GM04504 (cell line): Measurements from ENCODE around the gene RSAD1.
A peak's percentile ranks its signal among the peaks of the same experiment; 100 is the strongest.

ENCODE experiments used
- DNase-seq: peaks from one replicate; pipeline ENCODE4 v3.0.0-alpha.2; 2012; ENCODE audit warnings: low read depth

The RSAD1 gene

DNA sequence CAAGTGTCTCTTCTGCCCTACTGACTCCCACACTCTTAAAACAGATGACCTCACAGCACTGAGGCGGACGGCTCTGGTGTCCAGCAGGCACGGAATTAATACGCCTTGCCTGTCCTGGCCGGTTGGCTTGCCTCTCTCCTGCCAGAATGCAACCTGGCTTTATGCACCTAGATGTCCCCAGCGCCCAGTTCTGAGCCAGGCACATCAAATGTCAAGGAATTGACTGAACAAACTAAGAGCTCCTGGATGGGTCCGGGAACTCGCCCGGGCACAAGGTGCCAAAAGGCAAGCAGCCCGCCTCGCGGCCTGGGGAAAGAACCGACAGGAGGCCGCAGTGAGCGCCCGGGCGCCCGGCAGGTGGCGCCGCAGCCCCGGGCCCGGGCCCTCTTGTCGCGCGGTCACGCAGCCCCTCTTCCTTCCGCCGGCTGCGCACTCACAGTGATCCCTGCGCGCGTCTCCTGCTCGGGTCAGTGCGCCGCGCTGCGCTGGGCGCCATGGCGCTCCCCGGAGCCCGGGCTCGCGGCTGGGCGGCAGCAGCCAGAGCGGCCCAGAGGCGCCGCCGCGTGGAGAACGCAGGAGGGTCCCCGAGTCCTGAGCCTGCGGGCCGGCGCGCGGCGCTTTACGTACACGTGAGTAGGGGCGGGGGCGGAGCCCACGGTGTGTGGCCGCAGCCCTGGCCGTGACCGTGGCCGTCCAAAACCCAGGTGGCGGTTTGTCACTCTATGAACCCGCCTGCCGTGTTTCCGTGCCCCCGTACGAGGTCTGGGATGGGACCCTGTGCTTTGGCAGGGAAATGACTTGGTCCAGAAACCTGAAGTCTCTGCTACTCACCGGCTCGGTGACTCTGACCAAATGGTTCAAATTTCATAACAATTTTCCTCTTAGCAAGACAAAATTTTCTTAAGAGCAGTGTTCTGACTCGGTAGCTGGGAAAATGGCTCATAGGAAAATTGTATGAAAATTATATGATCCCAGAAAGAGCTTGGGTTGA, at the start of gene RSAD1:
TSS of gene RSAD1 (plus strand) at position 470 of the 991 bp plus-strand sequence. CDS start at position 495, 25 bp downstream.
- peak; percentile 75 for DNase-seq

GRCh38 chr17:50429793-50430192, 48.9 kb upstream of the RSAD1 start:
- no peak for DNase-seq

GRCh38 chr17:50430821-50431618, 47.6 kb upstream of the RSAD1 start:
- no peak for DNase-seq

- no peak for DNase-seq
Observed at GRCh38 chr17:50432125-50432762, 46.4 kb upstream of the RSAD1 start.

- DNase-seq, result no peak
Observed at GRCh38 chr17:50437409-50437808, 41.3 kb upstream of the RSAD1 start.

DNA sequence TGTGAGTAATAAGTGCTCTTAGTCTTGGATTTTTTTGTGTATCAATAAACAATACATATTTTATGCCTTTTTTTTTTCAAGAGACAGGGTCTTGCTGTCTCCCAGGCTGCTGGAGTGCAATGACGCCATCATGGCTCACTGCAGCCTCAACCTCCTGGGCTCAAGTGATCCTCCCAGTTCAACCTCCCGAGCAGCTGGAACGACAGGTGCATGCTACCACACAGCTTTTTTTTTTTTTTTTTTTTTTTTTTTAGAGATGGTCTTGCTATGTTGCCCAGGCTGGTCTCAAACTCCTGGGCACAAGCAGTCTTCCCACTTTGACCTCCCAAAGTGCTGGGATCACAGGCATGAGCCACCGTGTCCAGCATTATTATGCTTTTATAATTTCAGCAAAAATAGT, 39.7 kb upstream of the RSAD1 start:
- DNase-seq, result no peak

DNA sequence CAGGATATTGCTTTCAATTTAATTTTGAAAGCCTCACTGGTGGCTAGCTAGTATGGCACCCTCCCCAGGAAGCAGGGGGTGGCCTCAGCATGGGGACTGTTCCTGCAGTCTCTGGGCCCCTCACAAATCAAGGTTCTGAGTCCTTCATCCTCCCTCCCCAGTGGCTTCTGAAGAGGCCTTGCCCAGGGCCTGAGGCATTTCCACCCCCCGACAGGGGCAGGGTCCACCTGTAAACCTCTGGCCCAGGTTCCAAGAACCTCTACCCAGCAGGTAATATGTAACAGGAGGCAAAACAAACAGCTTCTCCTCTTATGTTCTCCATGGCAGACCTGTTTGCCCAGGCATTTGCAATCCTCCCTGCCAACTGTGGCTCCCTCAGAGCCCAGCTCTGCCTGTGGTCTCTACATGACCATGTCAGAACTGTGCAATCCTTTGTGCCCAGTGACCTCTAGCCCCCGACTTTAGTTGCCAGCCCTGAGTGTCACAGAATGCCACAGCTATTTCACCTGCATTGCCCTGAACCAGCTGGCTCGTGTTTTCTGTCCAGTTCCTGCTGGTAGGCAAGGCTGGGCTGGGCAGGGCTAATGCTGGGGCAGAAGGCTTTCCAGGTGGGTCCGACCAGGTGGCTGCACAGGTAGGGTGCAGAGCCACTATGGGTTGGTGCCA, 38.4 kb upstream of the RSAD1 start:
- DNase-seq, result no peak

DNA sequence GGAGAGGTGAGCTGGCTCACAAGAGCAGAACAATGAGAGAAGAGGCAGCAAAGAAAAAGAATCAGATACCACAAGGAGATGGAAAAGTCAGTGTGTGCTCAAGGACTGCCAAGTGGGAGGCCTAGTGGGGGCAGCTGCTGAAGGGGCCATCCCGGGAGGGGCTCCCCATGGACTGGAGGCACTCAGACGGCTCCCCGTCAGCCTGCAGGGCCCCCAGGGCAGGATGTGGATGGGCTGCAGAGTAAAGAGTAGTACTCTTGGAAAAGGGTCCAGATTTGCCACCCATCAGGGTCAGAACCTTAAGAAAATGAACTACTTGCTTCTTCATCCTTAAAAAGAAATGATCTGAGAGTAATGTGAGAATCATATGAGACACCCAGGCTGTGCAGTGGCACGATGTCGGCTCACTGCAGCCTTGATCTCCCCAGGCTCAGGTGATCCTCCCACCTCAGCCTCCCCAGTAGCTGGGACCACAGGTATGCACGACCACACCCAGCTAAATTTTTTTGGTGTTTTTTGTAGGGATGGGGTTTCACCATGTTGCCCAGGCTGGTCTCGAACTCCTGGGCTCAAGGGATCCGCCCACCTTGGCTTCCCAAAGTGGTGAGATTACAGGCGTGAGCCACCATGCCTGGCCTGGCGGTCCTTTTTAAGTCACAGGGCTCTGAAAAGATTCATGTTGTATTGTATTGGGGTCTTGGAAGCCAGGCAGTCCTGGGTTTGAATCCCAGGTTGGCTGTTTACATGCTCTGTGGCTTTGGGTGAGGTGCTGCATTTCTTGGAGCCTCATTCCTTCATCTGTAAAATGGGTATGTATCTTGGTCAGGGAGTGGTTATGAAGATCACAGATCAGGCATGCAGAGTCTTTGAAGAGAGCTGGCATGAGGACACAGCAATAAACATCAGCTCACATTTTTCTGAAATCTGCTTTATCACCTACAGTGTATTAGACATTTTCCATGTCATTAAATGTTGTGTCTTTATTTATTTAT, 37.5 kb upstream of the RSAD1 start:
- DNase-seq, result no peak

DNA sequence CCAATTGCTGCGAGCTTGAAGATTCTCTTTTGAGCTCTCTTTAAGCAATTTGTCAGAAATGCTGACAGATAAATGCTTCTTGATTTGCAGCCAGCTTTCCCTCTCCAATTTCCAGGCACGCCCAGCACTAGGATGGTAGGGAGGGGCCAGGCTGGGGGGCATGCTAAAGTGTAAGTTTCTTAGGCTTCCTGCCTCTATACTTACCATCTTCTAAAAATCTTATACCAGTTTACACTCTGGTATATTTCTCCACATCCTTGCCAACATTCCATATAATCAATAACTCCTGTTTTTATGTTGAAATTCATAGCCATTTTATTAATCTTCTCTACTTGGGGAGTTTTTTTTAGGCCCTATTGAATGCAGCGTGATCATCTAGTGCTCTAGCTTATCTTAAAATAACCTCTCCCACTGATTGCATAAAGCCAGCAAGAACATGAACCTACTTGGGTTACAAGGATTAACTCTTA, 35.1 kb upstream of the RSAD1 start:
- DNase-seq, result no peak

- DNase-seq, result no peak
Observed at GRCh38 chr17:50444841-50445715, 33.6 kb upstream of the RSAD1 start.

GRCh38 chr17:50445730-50446325, 32.8 kb upstream of the RSAD1 start:
- DNase-seq, result no peak

DNA sequence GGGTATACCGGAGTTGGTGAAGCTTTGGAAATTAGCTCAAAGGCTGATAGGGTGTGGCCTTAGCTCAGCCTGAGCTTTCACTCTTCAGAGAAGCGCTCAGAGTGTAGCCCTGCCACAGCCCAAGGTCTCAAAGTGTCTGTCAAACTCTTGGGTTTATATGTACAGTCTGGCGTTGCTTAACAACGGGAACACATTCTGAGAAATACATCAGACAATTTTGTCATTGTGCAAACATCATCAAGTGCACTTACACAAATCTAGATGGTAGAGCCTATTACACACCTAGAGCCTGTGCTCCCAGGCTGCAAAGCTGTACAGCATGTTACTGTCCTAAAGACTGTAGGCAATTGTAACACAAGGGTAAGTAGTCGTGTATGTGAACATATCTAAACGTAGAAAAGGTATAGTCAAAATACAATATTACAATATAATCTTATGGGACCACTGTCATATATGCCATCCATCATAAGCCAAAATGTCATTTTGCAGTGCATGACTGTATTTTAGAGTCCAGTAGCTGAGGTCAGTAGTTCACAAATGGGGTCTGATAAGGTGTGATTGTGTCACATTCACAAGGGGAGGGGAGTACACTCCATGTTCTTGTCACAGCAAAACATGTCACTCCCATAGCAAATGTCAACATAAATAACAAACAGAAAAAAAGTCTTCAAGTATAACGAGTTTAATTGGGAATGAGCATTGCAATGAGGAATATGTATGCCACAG, 30.6 kb upstream of the RSAD1 start:
- no peak for DNase-seq

- DNase-seq, result no peak
Observed at GRCh38 chr17:50448643-50449042, 30.0 kb upstream of the RSAD1 start.

DNA sequence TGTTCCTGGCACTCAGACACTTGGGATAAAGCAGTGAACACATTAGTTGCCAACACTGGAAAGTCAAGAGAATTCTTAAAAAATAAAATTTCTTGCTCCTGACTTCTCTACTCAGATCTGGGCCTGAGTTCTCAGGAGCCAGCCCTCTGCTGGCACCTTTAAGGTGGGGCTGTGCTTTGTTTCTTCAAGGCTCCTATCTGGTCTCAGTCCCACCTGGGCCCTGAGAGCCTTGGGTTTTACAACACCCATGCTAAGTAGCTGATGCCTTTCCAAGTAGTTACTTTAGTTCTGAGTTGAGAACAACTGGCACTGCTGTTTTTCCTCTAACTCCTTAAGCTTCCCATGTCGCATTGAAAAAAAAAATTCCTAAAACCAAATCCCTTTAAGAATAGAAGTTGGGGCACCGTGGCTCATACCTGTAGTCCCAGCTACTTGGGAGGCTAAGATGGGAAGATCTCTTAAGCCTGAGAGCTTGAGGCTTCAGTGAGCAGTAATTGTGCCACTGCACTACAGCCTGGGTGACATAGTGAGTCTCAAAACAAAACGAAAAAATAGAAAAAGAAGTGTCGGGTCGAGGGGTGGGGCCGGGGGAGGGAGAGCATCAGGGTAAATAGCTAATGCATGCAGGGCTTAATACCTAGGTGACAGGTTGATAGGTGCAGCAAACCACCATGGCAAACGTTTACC, 26.6 kb upstream of the RSAD1 start:
- DNase-seq, result no peak

GRCh38 chr17:50452630-50453300, 25.9 kb upstream of the RSAD1 start:
- peak; percentile 11 for DNase-seq

DNA sequence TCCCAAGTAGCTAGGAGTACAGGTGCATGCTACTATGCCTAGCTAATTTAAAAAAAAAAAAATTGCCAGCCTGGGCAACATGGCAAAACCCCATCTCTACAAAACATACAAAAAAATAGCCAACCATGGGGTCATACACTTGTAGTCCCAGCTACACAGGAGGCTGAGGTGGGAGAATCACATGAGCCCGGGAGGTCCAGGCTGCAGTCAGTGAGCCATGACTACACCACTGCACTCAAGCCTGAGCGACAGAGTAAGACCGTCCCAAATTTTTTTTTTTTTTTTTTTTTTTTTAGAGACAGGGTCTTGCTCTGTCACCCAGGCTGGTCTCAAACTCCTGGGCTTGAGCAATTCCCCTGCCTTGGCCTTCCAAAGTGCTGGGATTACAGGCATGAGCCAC, 24.8 kb upstream of the RSAD1 start:
- no peak for DNase-seq

DNA sequence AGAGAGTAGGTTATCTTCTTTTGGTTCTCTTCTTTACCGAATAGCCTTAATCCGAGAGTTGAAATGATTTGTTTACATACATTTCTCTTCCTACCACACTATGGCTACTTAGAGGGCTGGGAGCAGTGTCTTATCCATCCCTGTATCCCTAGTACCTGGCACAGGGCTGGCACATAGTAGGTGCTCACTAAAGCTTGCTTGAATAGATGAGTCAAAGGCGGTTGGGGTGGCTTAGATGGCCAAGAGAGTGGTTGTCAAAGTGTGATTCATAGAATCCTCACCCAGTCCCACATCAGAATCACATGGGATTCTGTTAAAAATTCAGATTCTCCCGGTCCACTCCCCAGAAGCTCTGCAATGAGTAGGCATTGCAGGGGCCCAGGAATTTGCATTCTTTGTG, 21.0 kb upstream of the RSAD1 start:
- no peak for DNase-seq
